HG03280 (cell line): ENCODE measurements around the gene VPS13C.
A peak's percentile ranks its signal among the peaks of the same experiment; 100 is the strongest.

ENCODE experiments used
- ATAC-seq: cut with Tn5 transposase; IDR thresholded peaks from one replicate; pipeline ENCODE4 v1.9.1; 2021; ENCODE audit warnings: mild to moderate bottlenecking, moderate library complexity; ENCODE audit not compliant: unreplicated experiment

The VPS13C gene

GRCh38 chr15:62079594-62079993 is 19.3 kb upstream of the VPS13C start:
- ATAC-seq, result no peak

DNA sequence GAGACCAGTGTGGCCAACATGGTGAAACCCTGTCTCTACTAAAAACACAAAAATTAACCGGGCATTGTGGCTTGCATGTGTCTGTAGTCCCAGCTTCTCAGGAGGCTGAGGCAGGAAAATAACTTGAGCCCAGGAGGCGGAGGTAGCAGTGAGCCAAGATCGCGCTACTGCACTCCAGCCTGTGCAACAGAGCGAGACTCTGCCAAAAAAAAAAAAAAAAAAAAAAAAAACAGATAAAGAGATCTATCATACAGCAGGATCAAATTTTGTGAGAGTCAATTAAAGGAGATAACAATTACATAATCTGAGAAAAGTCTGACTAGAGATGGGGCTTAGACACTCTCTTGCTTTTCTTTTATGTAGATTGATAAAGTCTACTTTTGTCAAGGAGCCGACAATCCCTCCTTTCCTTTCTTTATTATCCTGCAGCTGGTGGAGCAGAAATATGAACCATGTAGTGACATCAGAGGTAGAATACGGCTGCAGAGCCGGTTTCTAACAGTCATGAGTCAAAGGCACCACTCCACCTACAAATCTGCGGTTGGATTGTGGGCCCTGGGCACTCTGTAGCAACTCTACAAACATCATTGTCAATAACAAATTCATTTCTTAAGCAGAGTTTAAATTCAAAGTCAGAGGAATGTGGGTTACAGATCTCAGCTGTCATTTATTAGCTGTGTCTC is 15.5 kb upstream of the VPS13C start:
- ATAC-seq, result no peak

DNA sequence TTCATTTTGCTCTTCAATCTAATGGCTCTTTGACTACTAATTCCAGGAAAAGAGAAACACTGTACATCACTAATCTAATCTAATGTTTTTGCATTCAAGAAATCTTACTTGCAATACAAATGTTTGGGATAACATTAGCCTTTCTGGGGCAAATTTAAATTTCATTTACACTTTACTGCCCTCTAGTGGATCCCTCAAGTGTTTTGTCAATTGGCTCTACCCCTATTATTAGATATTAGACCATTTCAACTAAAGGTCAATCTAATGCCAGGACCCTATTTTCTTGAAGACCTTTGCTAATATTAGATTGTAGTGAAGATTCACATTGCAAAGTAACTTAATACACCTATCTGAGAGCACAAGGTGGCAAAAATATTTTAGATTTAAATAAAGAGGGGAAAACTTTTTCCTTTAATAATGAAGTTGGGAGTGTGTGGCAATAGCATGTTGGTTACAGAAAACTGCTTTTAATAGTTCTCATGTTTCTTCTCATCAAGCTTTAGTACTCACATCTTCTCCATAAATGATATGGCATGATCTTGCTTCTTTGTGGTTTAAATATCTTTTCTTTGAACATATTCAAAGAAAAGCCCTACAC is 11.6 kb upstream of the VPS13C start:
- ATAC-seq, result no peak

GRCh38 chr15:62069551-62069950 is 9.3 kb upstream of the VPS13C start:
- no peak for ATAC-seq

DNA sequence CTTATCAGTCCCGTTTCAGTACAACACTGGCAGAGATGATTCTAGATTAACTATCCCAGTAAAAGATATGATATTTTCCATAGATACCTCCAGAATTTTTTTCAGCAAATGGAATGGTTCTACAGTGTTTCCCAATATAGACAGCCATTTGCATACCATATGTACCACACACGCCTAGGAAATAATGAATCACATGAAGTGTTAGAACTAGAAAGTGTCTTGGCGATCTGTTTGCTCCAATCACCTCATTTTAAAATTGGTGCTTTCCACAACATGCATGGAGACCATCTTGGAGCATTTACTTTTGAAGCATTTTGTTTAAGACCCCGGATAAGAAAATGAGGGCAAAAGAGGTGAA is 8.5 kb upstream of the VPS13C start:
- no peak for ATAC-seq

DNA sequence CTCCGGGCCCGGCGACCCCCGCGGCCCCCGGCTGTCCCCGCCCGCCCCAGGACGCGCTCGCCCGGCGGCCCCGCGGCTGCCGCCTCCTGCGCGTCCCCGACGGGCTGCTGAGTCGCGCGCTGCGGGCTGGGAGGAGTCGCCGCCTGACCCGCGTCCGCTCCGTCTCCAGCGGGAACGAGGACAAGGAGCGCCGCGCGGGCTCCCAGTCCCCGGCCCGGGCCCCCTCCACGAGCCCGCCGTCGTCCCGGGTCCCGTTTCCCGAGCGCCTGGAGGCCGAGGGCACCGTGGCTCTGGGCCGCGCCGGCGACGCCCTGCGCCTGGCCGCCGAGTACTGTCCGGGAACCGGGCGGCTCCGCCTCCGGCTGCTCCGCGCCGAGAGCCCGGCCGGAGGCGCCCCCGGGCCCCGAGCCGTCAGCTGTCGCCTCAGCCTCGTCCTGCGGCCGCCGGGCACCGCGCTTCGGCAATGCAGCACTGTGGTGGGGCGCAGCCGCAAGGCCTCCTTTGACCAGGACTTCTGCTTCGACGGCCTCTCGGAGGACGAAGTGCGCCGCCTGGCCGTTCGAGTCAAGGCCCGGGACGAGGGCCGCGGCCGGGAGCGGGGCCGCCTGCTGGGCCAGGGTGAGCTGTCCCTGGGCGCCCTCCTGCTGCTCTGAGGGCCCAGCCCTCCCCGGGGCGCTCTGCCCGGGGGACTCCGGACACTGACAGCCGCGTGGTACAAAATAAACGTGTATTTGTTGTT is 8.0 kb upstream of the VPS13C start:
- peak; percentile 42 for ATAC-seq

DNA sequence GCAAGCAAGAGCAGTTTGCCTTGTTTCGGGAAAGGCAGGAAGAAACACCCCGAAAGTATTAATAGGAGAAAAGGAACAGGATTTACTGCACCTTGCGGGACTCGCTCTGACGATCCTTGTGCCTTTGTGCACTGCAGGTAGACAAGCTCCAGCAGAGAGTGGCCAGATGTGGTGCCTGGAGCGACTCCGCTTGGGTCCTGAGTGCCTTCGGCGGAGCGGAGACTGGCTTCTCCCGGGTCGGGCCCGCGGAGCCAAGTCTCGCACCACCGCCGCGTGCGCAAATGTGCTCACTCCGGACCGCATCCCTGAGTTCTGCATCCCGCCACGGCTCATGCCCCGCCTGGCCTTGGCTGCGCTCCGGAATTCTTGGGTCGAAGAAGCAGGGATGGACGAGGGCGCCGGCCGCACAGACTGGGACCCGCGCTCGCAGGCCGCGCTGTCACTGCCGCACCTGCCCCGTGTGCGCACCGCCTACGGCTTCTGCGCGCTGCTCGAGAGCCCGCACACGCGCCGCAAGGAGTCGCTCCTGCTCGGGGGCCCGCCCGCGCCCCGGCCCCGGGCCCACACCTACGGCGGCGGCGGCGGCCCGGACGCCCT is 7.3 kb upstream of the VPS13C start:
- ATAC-seq, result peak; percentile 46

DNA sequence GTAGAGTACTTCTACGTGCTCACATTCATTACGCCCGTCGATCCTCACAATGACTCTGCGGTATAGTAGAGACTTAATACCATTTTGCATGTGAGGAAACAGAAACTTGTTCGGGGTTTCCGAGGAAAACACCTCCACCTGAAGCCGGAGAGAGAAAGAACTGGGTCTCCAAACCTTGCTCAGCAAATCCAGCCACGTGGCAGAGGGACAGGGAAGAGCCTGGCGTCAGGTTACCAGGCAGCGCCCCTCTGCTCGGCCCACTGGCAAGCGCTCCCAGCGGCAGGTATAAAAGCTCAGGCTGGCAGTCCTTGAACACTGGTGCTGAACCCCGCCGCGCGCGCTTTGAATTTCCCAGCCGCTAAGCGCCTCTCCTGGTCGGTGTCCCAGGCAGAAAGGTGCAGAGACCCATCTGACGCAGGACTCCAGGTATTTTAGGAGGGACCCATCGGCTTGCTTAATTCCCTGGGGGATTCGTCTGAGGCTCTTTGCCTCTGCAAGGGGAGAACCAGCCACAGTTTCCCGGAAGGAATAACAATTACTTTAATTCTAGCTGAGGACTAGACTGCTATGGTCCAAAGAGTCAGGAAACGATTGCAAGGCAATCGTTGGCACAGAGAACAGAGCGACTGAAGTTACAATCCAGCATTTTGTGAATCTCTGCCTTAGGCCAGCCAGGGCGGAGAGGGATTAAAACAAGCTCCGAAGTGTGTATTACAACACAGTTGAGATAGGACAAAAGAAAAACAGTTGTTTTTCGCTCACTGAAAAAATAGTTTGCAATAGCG is 6.6 kb upstream of the VPS13C start, which contains the start of gene C2CD4A:
TSS of gene C2CD4A (plus strand) at position 315 of the 785 bp plus-strand sequence. CDS start 637 bp downstream, outside the sequence.
- peak; percentile 48 for ATAC-seq

- ATAC-seq, result no peak
These were observed 3.8 kb upstream of the VPS13C start for GRCh38 chr15:62063825-62064635.

GRCh38 chr15:62060896-62061280 is 641 bp upstream of the VPS13C start:
- ATAC-seq, result no peak

GRCh38 chr15:62059816-62060112 is 483 bp downstream of the VPS13C start:
- ATAC-seq, result peak; percentile 67

GRCh38 chr15:62059108-62059815 is 985 bp downstream of the VPS13C start:
- no peak for ATAC-seq

GRCh38 chr15:62058327-62059028 is 1.8 kb downstream of the VPS13C start:
- ATAC-seq, result no peak

DNA sequence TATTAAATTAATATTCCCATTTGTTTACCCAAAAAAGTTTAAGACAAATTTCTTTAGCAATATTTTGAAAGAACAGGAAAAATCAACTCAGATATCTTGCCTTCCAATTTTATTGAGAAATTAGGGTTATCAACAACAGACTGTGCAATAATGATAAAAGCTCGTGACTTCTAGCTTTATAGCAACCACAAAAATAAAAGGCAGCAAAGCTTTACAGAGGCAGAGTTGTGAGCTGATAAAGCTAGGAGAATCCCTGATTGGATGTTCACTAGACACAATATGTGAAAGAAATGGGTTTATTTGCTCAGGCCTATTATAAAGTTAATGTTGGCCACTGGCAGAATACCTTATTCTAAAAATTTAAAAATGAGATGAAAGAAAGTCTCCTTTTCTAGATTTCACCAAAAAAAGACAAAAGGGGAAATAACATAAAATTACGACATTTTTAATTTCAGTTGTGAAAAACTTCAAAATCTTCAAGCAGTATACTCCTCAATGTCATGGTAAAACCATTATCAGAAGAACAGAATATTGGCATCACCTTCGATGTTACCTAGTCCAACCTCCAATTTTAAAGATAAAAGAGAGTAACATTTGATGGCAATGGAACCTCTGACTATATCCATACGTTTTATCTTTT is 2.8 kb downstream of the VPS13C start:
- ATAC-seq, result no peak

DNA sequence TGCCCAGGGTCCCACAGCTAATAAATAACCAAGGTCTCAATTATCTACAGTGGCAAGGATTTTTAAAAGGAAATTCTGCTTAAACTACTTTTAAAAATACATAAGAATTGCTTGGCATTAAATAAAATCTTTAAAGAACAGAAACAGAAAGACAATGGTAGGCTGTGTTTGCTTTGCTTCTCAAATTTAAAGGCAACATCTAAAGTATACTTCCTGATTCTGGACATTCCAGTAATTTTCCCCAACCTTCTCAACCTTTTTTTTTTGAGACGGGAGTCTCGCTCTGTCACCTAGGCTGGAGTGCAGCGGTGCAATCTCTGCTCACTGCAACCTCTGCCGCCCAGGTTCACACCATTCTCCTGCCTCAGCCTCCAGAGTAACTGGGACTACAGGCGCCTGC is 5.3 kb downstream of the VPS13C start:
- ATAC-seq, result no peak

GRCh38 chr15:62053439-62054085 is 6.7 kb downstream of the VPS13C start:
- no peak for ATAC-seq

DNA sequence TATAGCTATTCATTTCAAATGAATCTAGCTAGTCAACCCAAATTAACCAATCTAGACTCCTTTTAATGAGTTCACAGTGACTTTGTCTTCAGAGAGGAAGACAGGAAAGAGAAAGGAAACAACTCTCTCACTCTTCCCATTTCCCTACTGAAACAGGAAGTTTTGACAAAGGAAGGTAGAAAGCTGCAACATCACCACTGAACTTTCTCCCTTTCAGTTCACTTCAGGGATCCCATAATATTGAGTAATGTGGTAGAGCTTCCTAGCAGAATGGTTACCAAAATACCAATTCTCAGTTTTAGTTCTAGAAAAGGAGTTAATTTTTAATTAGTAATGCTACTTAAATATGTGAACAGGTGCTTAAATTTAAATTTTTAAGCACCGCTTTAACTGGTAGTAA is 7.5 kb downstream of the VPS13C start:
- ATAC-seq, result no peak

GRCh38 chr15:62051166-62051565 is 9.1 kb downstream of the VPS13C start:
- ATAC-seq, result no peak
